ENCODE data around the gene MED12L.

Gene MED12L

GRCh38 chr3:151445273-151446001 lies 360.0 kb downstream of the MED12L start:
- Histone ChIP-seq H3K4me3 (replicated peaks; ENCODE audit: insufficient read depth, low read length) (no peak overlapping the region), H3K27ac (replicated peaks) (no peak overlapping the region), H3K27me3 (ENCODE audit: insufficient read depth, poor library complexity, severe bottlenecking) (no peaks in the 10 kb centered on the region)
- TF ChIP-seq POLR2AphosphoS5 (IDR thresholded peaks at IDR 0.05; ENCODE audit: low read depth): peak; percentile 72; the same call in 1 of the 2 replicates
- no peak for TF ChIP-seq CTCF (IDR thresholded peaks at IDR 0.05; ENCODE audit: insufficient read depth, low read length)
- TF ChIP-seq GABPA (IDR thresholded peaks at IDR 0.05; ENCODE audit: low read depth): no peak
- TF ChIP-seq REST (IDR thresholded peaks at IDR 0.05; ENCODE audit: insufficient replicate concordance, low read depth): no peak
- peak; percentile 82 to 83 for DNase-seq (ENCODE audit: low read depth in 1 of 2, low spot score in 1 of 2)

- Histone ChIP-seq H3K27ac (replicated peaks) (no peak overlapping the region), H3K4me3 (replicated peaks; ENCODE audit: insufficient read depth, low read length) (no peak overlapping the region), H3K27me3 (ENCODE audit: insufficient read depth, poor library complexity, severe bottlenecking) (no peaks in the 10 kb centered on the region)
- TF ChIP-seq GABPA (IDR thresholded peaks at IDR 0.05; ENCODE audit: low read depth): no peak
- TF ChIP-seq POLR2AphosphoS5 (IDR thresholded peaks at IDR 0.05; ENCODE audit: low read depth): no peak
- no peak for TF ChIP-seq SPI1 (IDR thresholded peaks at IDR 0.05; ENCODE audit: borderline replicate concordance, low read depth)
- no peak for TF ChIP-seq CTCF (IDR thresholded peaks at IDR 0.05; ENCODE audit: insufficient read depth, low read length)
- no peak for TF ChIP-seq REST (IDR thresholded peaks at IDR 0.05; ENCODE audit: insufficient replicate concordance, low read depth)
- peak in 1 of 2 experiments; percentile 30 for DNase-seq (ENCODE audit: low read depth in 1 of 2, low spot score in 1 of 2)
Observed at GRCh38 chr3:151446002-151446340, 360.5 kb downstream of the MED12L start.

- Histone ChIP-seq H3K4me3 (replicated peaks; ENCODE audit: insufficient read depth, low read length) (no peak overlapping the region), H3K27me3 (ENCODE audit: insufficient read depth, poor library complexity, severe bottlenecking) (no peaks in the 10 kb centered on the region), H3K27ac (replicated peaks) (no peak overlapping the region)
- TF ChIP-seq REST (IDR thresholded peaks at IDR 0.05; ENCODE audit: insufficient replicate concordance, low read depth): no peak
- TF ChIP-seq POLR2AphosphoS5 (IDR thresholded peaks at IDR 0.05; ENCODE audit: low read depth): no peak
- no peak for TF ChIP-seq GABPA (IDR thresholded peaks at IDR 0.05; ENCODE audit: low read depth)
- TF ChIP-seq SPI1 (IDR thresholded peaks at IDR 0.05; ENCODE audit: borderline replicate concordance, low read depth): no peak
- DNase-seq (ENCODE audit: low read depth in 1 of 2, low spot score in 1 of 2): no peak
Observed at GRCh38 chr3:151452368-151452767, 366.9 kb downstream of the MED12L start.
